OCI-LY7 (cell line): ENCODE data around the gene RRAGD. TPM values are rescaled to one million over a fixed set of nuclear protein-coding genes. Genes with fewer than 3 reads are reported as not detected.

ENCODE experiments used
- BruUV-seq: library from RNA; stranded (reverse); fragments of 400-500 nt; replicated peaks from 2 replicates; lab custom pipeline; 2021; lab: Mats Ljungman, UMichigan
- CTCF ChIA-PET: fragments of 300-600 bp; sonication (Branson Sonifier 250); formaldehyde crosslinking; loops from one replicate; lab custom pipeline; 2022; ENCODE audit warnings: antibody characterized with exemption; ENCODE audit not compliant: unreplicated experiment; lab: Charles Lee
- POLR2A ChIA-PET: fragments of 300-600 bp; sonication (Branson Sonifier 250); formaldehyde crosslinking; loops from one replicate; lab custom pipeline; 2022; ENCODE audit warnings: antibody characterized with exemption; lab: Charles Lee
- DNase-seq: peaks from one replicate; pipeline ENCODE4 v3.0.0-alpha.2; 2015; ENCODE audit warnings: low spot score
- H2AFZ ChIP-seq: fragments of 200-600 bp; sonication (generic), shearing (Covaris generic); 2 replicates; pipeline ENCODE4 v1.6.1; 2014; ENCODE audit warnings: mild to moderate bottlenecking, antibody characterized with exemption, low read length, moderate library complexity
- H3K27ac ChIP-seq: fragments of 200-600 bp; sonication (generic); 2 replicates; pipeline ENCODE4 v1.5.1; 2014; ENCODE audit warnings: mixed run types, low read depth, mild to moderate bottlenecking, moderate library complexity, low read length, inconsistent platforms; ENCODE audit not compliant: poor library complexity, severe bottlenecking
- H3K36me3 ChIP-seq: fragments of 200-600 bp; sonication (generic); 2 replicates; pipeline ENCODE4 v1.6.1; 2014; ENCODE audit warnings: mild to moderate bottlenecking, antibody characterized with exemption, low read length, moderate library complexity, mixed read lengths; ENCODE audit not compliant: insufficient read depth
- H3K4me1 ChIP-seq: fragments of 200-600 bp; sonication (generic); 2 replicates; pipeline ENCODE4 v1.5.1; 2014; ENCODE audit warnings: mild to moderate bottlenecking, low read length; ENCODE audit not compliant: insufficient read depth, poor library complexity, severe bottlenecking
- H3K4me2 ChIP-seq: fragments of 200-600 bp; sonication (generic); 2 replicates; pipeline ENCODE4 v1.6.1; 2014; ENCODE audit warnings: mild to moderate bottlenecking, low read length
- H3K4me3 ChIP-seq: fragments of 200-600 bp; sonication (generic); 2 replicates; pipeline ENCODE4 v1.5.1; 2014; ENCODE audit warnings: mild to moderate bottlenecking, low read depth, low read length; ENCODE audit not compliant: poor library complexity, severe bottlenecking
- H3K79me2 ChIP-seq: fragments of 200-600 bp; sonication (generic); 2 replicates; pipeline ENCODE4 v1.6.1; 2016; ENCODE audit warnings: low read depth, mild to moderate bottlenecking, low read length, moderate library complexity, mixed read lengths; ENCODE audit not compliant: insufficient read depth
- H3K9me2 ChIP-seq: fragments of 200-600 bp; sonication (generic); 2 replicates; pipeline ENCODE4 v1.6.1; 2016; ENCODE audit warnings: mild to moderate bottlenecking, low read length, mixed read lengths; ENCODE audit not compliant: insufficient read depth
- H3K9me3 ChIP-seq: fragments of 200-600 bp; sonication (generic); 2 replicates; pipeline ENCODE4 v1.6.1; 2014; ENCODE audit warnings: mild to moderate bottlenecking, mixed run types, low read length, mixed read lengths
- H4K20me1 ChIP-seq: fragments of 200-600 bp; sonication (generic); 2 replicates; pipeline ENCODE4 v1.6.1; 2014; ENCODE audit warnings: mild to moderate bottlenecking, antibody characterized with exemption, low read length, moderate library complexity, mixed read lengths; ENCODE audit not compliant: insufficient read depth
- EZH2phosphoT487 ChIP-seq: fragments of 200-600 bp; sonication (generic); IDR thresholded peaks from 2 replicates; pipeline ENCODE4 v1.6.1; 2018; ENCODE audit warnings: low read depth, borderline replicate concordance, mild to moderate bottlenecking, mixed run types, antibody characterized with exemption, low read length, moderate library complexity, mixed read lengths
- intact Hi-C: fragments of 100-400 bp; cut with micrococcal nuclease; formaldehyde crosslinking; loops from one replicate; pipeline ENCODE4 v1.10.0; 2022; ENCODE audit not compliant: unreplicated experiment
- total RNA-seq, 2 experiments: library from RNA; depleted of rRNA in 1 of 2; stranded (reverse); fragments of >200 nt in 1 of 2; shearing (Covaris generic) in 1 of 2; gene quantifications; 2 replicates each; pipeline ENCODE4 v1.2.3, GENCODE V29; 2014 to 2022
- TF ChIP-seq, protein P1 (sequence below): fragments of 200-600 bp; sonication (generic); conservative IDR thresholded peaks from 2 replicates; pipeline ENCODE4 v1.5.1; 2014; ENCODE audit warnings: mild to moderate bottlenecking, antibody characterized with exemption, low read length, moderate library complexity, mixed read lengths

RRAGD gene
- total RNA-seq, 2 experiments from 2014 or later = 6.2 to 17.6 TPM

DNA sequence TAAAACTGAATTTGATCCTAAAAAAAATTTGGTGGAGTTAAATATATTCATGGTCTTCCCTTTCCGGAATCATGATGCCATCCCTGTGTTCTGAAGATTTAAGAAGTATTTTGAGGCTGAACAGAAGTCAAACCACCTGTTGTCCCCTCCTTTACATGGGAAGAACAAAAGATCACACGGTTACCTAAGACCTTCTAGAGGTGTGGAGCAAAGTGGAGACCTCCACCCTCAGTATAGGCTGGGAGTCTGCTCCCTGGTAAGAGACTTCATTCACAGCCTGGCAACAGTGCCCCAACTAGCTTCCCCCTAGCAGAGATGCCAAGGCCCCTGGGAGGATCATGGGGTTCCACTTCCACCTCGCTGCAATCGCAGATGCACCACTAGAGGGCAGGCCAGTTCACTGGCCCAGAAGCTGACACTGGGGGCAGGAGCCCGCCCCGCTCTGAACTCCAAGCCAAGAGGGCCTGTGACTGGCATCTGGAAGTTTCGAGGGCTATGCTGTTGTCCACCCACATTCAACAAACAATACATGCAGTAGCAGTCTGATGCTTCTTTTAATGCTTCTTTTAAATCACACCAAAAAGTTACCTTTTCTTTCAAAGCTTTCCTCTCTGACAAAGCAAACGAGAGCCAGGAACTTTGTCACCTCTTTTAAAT, 40.1 kb downstream of the RRAGD start:
- H3K4me3 ChIP-seq = no peak overlapping the region
- peak overlapping the region; percentile 92 for H2AFZ ChIP-seq
- DNase-seq = peak; percentile 89
- no peaks in the 10 kb centered on the region for H3K36me3 ChIP-seq
- H3K4me1 ChIP-seq = peaks cover 64% of the 10 kb centered on the region
- no peaks in the 10 kb centered on the region for H3K9me3 ChIP-seq
- H4K20me1 ChIP-seq = no peaks in the 10 kb centered on the region
- BruUV-seq = no TSS peak
- TF ChIP-seq, protein P1, sequence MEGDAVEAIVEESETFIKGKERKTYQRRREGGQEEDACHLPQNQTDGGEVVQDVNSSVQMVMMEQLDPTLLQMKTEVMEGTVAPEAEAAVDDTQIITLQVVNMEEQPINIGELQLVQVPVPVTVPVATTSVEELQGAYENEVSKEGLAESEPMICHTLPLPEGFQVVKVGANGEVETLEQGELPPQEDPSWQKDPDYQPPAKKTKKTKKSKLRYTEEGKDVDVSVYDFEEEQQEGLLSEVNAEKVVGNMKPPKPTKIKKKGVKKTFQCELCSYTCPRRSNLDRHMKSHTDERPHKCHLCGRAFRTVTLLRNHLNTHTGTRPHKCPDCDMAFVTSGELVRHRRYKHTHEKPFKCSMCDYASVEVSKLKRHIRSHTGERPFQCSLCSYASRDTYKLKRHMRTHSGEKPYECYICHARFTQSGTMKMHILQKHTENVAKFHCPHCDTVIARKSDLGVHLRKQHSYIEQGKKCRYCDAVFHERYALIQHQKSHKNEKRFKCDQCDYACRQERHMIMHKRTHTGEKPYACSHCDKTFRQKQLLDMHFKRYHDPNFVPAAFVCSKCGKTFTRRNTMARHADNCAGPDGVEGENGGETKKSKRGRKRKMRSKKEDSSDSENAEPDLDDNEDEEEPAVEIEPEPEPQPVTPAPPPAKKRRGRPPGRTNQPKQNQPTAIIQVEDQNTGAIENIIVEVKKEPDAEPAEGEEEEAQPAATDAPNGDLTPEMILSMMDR = peak; percentile 100
- no peak for TF ChIP-seq EZH2phosphoT487
- POLR2A ChIA-PET = interaction anchor here (0.6 to 2.5 kb wide), 17 partner anchors 9 to 449 kb away, joined by 3 to 20 read pairs (median 4); partner anchors contain the start of gene RRAGD
- intact Hi-C loops = loop anchor here (1.0 to 5.0 kb wide), 4 partner anchors 40 to 238 kb away; partner anchors contain the start of genes ANKRD6 and RRAGD
- CTCF ChIA-PET = interaction anchor here (0.9 to 3.0 kb wide), 6 partner anchors 22 to 457 kb away, joined by 3 to 8 read pairs (median 4); partner anchors contain the start of gene RRAGD
- peak overlapping the region; percentile 40 for H3K27ac ChIP-seq
- no peaks in the 10 kb centered on the region for H3K79me2 ChIP-seq
- H3K9me2 ChIP-seq = no peaks in the 10 kb centered on the region
- H3K4me2 ChIP-seq = peak overlapping the region; percentile 32

DNA sequence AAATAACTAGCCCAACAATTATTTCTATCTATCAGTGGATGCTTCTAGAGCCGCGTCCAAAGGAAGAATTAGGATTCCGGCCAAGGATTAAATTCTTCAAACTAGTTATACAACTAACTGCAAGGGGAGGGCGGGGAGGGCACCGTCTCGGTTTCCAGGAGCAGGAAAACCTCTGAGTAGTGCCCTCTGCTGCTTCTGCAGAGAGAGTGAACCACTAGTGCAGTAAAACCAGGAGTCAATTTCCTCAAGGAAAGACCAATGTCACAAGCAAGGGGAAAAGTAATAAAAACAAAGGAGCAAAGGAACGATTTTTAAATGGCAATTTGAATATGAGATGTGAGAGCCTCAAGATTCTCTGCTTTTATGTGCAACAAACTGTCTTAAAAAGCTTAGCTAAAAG, 43.1 kb downstream of the RRAGD start:
- H3K9me2 ChIP-seq = no peaks in the 10 kb centered on the region
- TF ChIP-seq EZH2phosphoT487 = no peak
- TF ChIP-seq, protein P1 = peak; percentile 73
- DNase-seq = peak; percentile 29
- H3K4me3 ChIP-seq = no peak overlapping the region
- no peaks in the 10 kb centered on the region for H4K20me1 ChIP-seq
- peaks cover 3% of the 10 kb centered on the region; the same call in 1 of the 2 replicates for H3K36me3 ChIP-seq
- POLR2A ChIA-PET = interaction anchor here (1.1 to 11.1 kb wide), 2 partner anchors 10 to 17 kb away, joined by 5 to 242 read pairs; partner anchors contain the start of gene UBE2J1
- intact Hi-C loops = loop anchor here (1.0 to 5.0 kb wide), 5 partner anchors 57 to 386 kb away; no protein-coding TSS in a partner anchor
- CTCF ChIA-PET = interaction anchor here (1.3 kb wide), 1 partner anchor 57 kb away, joined by 3 read pairs; no protein-coding TSS in a partner anchor
- H3K27ac ChIP-seq = peak overlapping the region; percentile 32
- H3K79me2 ChIP-seq = no peaks in the 10 kb centered on the region
- H3K4me2 ChIP-seq = peak overlapping the region; percentile 62
- H3K9me3 ChIP-seq = no peaks in the 10 kb centered on the region
- peak overlapping the region; percentile 13; the same call in 1 of the 2 replicates for H2AFZ ChIP-seq
- peaks cover 76% of the 10 kb centered on the region for H3K4me1 ChIP-seq
- no TSS peak for BruUV-seq
